Measurements from ENCODE around the gene MYO5B.
A peak's percentile ranks its signal among the peaks of the same experiment; 100 is the strongest.

The MYO5B gene

DNA sequence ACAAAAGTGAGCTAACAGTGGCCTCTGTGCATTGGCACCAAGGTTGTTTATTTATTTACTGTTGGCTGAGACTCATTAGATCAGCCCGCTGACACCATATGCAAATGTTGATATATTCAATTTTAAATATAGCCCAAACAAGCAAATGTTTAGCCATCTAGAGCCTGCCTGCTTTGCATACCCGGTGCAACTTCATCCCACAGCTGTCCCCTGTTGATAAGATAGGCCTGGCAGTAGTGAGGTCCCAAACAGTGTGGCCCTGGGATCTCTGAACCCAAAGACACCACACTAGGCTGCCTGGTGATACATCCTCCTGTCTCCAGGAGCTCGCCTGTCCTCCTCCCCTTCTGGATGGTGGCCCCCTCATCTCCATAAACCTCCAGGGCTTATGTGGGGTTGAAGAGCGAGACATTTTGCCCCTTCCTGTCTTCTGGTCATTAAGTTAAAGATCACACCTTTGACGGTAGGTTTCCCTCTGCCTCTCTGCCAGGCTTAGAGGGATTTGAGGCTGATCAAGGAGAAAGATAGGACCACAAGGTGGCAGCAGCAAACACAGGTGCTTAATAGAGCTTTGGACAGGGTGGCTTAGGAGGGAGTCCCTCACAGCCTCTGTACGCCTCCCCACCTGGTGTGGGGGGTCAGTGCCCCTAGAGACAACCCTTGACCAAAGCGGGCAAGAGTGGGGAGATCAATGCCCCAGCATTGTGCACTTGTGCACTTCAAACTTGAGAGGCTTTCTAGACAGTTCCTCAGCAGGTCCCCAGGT, 23.7 kb upstream of the MYO5B start:
- Histone ChIP-seq H3K27ac (no peak overlapping the region), H3K27me3 (replicated peaks) (no peaks in the 10 kb centered on the region), H3K36me3 (replicated peaks) (no peaks in the 10 kb centered on the region), H3K4me3 (ENCODE audit: low read depth, low read length) (no peak overlapping the region)
- in situ Hi-C loops (cut with HindIII; ENCODE audit: low pct_ligation_motif_present, low sequenced_read_pairs), result no loop called here
- peak; percentile 2 for DNase-seq
- TF ChIP-seq, protein P1, sequence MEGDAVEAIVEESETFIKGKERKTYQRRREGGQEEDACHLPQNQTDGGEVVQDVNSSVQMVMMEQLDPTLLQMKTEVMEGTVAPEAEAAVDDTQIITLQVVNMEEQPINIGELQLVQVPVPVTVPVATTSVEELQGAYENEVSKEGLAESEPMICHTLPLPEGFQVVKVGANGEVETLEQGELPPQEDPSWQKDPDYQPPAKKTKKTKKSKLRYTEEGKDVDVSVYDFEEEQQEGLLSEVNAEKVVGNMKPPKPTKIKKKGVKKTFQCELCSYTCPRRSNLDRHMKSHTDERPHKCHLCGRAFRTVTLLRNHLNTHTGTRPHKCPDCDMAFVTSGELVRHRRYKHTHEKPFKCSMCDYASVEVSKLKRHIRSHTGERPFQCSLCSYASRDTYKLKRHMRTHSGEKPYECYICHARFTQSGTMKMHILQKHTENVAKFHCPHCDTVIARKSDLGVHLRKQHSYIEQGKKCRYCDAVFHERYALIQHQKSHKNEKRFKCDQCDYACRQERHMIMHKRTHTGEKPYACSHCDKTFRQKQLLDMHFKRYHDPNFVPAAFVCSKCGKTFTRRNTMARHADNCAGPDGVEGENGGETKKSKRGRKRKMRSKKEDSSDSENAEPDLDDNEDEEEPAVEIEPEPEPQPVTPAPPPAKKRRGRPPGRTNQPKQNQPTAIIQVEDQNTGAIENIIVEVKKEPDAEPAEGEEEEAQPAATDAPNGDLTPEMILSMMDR (IDR thresholded peaks at IDR 0.05; ENCODE audit: low read depth, low read length, missing control alignments), result peak; percentile 36

DNA sequence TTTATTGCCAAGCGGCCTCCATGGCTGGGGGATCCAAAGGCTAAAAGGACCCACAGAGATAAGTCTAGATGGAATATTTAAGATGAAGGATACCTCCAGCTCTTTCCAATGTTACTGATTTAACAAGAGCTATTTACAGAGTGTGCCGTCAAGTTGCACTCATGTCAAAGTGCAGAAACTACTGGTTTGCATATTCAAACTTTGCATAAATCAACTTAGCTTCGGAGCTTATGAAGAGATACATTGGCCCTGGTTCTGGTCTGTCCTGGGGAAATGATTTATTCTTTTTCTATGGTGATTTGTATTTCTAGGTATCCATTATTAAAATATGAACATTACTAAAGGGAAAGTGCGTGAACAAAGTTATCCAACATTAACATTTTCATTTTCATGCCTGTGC, 14.4 kb upstream of the MYO5B start:
- TF ChIP-seq, protein P1 (IDR thresholded peaks at IDR 0.05; ENCODE audit: low read depth, low read length, missing control alignments), result no peak
- H3K27me3 ChIP-seq (replicated peaks), result no peaks in the 10 kb centered on the region
- no peak overlapping the region for H3K4me3 ChIP-seq (ENCODE audit: low read depth, low read length)
- DNase-seq, result no peak
- in situ Hi-C loops (cut with HindIII; ENCODE audit: low pct_ligation_motif_present, low sequenced_read_pairs), result no loop called here
- H3K36me3 ChIP-seq (replicated peaks), result no peaks in the 10 kb centered on the region
- H3K27ac ChIP-seq, result no peak overlapping the region

DNA sequence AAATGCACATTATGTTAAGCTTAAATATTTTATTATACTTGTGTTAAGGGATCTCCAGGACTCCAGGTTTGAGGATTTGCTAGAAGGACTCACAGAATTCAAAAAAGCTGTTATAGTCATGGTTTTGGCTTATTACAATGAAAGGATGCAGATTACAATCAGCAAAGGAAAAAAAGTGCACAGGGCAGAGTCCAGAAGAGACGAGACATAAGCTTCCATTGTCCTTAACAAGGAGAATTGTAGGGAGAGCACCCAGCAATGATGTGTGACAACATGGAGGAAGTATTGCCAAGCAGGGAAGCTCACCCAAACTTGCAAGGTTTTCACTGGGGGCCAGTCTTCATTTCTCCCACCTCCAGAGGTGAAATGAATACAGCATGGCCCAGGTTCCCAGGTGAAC, 12.8 kb upstream of the MYO5B start:
- TF ChIP-seq, protein P1 (IDR thresholded peaks at IDR 0.05; ENCODE audit: low read depth, low read length, missing control alignments), result no peak
- Histone ChIP-seq H3K36me3 (replicated peaks) (no peaks in the 10 kb centered on the region), H3K27me3 (replicated peaks) (no peaks in the 10 kb centered on the region), H3K4me3 (ENCODE audit: low read depth, low read length) (no peak overlapping the region), H3K27ac (no peak overlapping the region)
- DNase-seq, result no peak
- in situ Hi-C loops (cut with HindIII; ENCODE audit: low pct_ligation_motif_present, low sequenced_read_pairs), result no loop called here

DNA sequence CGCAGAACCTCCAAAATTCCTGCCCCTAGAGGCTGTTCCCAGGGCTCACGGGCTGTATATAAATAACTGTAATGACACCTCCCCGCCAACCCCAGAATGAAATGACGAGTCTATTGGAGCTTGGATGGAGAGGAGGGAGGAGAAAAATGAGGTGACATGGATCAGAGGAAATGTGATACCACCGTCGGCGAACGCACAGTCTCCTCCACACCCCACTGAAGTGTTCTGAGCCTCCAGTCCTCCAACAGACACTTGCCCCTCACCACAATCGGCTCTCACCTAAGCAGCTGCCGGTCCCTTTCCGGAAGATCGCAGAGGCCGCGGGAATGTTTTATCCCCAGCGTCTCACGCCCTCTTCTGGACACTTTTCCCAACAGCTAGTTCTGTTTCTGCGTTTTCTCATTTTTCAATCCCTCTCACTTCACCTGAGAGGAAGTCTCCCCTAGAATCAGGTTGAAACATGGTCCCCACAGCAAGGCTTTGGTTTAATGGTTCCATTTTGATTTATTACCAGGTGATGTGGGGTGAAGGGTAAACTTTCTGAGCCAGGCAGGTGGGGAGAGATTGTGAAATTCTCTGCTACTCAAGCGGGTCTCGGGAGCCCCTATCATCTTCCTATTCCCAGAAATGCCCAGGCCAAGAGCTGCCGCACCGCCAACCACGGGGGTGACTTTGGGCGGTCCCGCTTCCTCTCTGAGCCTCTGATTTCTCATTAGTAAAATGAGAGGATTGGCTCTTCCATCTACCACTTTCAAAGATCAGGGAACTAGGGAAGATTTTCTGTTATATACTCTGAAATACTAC, 9.1 kb upstream of the MYO5B start:
- TF ChIP-seq, protein P1 (IDR thresholded peaks at IDR 0.05; ENCODE audit: low read depth, low read length, missing control alignments), result peak; percentile 72
- Histone ChIP-seq H3K27ac (no peak overlapping the region), H3K4me3 (ENCODE audit: low read depth, low read length) (no peak overlapping the region), H3K27me3 (replicated peaks) (no peaks in the 10 kb centered on the region), H3K36me3 (replicated peaks) (no peaks in the 10 kb centered on the region)
- in situ Hi-C loops (cut with HindIII; ENCODE audit: low pct_ligation_motif_present, low sequenced_read_pairs), result no loop called here
- peak; percentile 33 for DNase-seq

DNA sequence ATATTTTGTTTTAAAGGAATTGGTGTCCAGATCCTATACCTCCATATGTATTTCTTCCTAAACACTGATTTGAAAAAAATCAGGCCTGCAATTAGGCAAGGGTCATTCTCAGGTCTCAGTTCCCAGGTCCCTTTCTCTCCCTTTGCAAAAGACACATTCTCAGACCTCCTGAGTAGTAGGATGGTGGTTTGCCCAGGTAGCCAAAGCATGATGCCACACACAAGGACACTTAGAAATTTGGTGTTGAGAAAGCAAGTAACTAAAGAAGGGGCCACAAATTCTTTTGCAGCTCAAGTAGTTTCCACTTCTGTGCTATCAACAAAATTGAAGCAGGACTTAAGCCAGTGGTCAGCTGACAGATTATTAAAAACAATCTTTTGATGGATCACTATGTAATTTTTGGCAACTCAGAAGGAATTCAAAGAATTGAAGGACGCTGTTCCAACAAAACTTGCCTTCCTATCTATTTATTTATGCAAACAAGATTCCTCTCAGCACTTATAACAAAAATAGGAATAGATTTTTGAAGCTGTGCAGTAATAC, 6.6 kb upstream of the MYO5B start:
- DNase-seq, result no peak
- Histone ChIP-seq H3K27ac (no peak overlapping the region), H3K36me3 (replicated peaks) (no peaks in the 10 kb centered on the region), H3K4me3 (ENCODE audit: low read depth, low read length) (no peak overlapping the region), H3K27me3 (replicated peaks) (peaks cover 5% of the 10 kb centered on the region)
- in situ Hi-C loops (cut with HindIII; ENCODE audit: low pct_ligation_motif_present, low sequenced_read_pairs), result no loop called here
- TF ChIP-seq, protein P1 (IDR thresholded peaks at IDR 0.05; ENCODE audit: low read depth, low read length, missing control alignments), result no peak
